Heart left ventricle (tissue), 16 donors: ENCODE measurements around the gene BAIAP2. TPM values are rescaled to one million over a fixed set of nuclear protein-coding genes. Genes with fewer than 3 reads are reported as not detected.
A peak's percentile ranks its signal among the peaks of the same experiment; 100 is the strongest.

ENCODE experiments used
- ATAC-seq, 4 donors: fragments of 200-7000 bp; cut with Tn5 transposase; one replicate each; pipeline ENCODE4 v1.9.1; 2020 to 2022; ENCODE audit warnings: moderate library complexity in 4 of 4, mild to moderate bottlenecking in 3 of 4, moderate number of reproducible peaks in 1 of 4
- DNase-seq, 5 donors: peaks; one replicate each; pipeline ENCODE4 v3.0.0-alpha.2; 2020
- H3K27ac ChIP-seq, 12 donors: fragments of 200-600 bp; sonication (generic) in 4 of 12; one replicate each; pipeline versions ENCODE4 v1.5.0 to v1.8.0; 2016 to 2022; ENCODE audit warnings: mild to moderate bottlenecking in 2 of 12
- H3K27me3 ChIP-seq, 9 donors: fragments of 200-600 bp; sonication (generic) in 2 of 9; one replicate each; pipeline versions ENCODE4 v1.5.1 to v1.8.0; 2016 to 2022; ENCODE audit warnings: mild to moderate bottlenecking in 3 of 9
- H3K36me3 ChIP-seq, 9 donors: fragments of 200-600 bp; sonication (generic) in 2 of 9; one replicate each; pipeline versions ENCODE4 v1.5.0 to v1.8.0; 2018 to 2022; ENCODE audit warnings: mild to moderate bottlenecking in 2 of 9
- H3K4me1 ChIP-seq, 12 donors: fragments of 200-600 bp; sonication (generic) in 4 of 12; one replicate each; pipeline versions ENCODE4 v1.5.0 to v1.8.0; 2016 to 2022; ENCODE audit warnings: mild to moderate bottlenecking in 3 of 12
- H3K4me3 ChIP-seq, 12 donors: fragments of 200-600 bp; sonication (generic) in 4 of 12; one replicate each; pipeline versions ENCODE4 v1.5.0 to v1.8.0; 2017 to 2022; ENCODE audit warnings: mild to moderate bottlenecking in 9 of 12, moderate library complexity in 4 of 12
- H3K9me3 ChIP-seq, 12 donors: fragments of 200-600 bp; sonication (generic) in 4 of 12; one replicate each; pipeline versions ENCODE4 v1.5.0 to v1.8.0; 2016 to 2022; ENCODE audit warnings: mild to moderate bottlenecking in 1 of 12
- CTCF ChIP-seq, 12 donors: fragments of 200-600 bp; sonication (generic) in 4 of 12; IDR thresholded peaks; one replicate each; pipeline versions ENCODE4 v1.5.0 to v1.8.0; 2018 to 2022; ENCODE audit warnings: antibody characterized with exemption in 12 of 12, mild to moderate bottlenecking in 5 of 12
- POLR2A ChIP-seq, 2 donors: fragments of 450-650 bp; IDR thresholded peaks; one replicate each; pipeline ENCODE4 v1.6.1; 2017; ENCODE audit warnings: antibody characterized with exemption in 2 of 2, mild to moderate bottlenecking in 2 of 2, moderate library complexity in 2 of 2
- WGBS, 4 donors: extraction: QIAGEN DNeasy Blood & Tissue Kit in 2 of 4; methylation state at CpG; one replicate each; pipeline versions ENCODE4 v1.1.5 to v1.1.7; 2013 to 2018; 5-methylcytosine and 5-hydroxymethylcytosine counted together
- intact Hi-C, 10 donors: fragments of 100-400 bp; cut with DNase I; formaldehyde crosslinking; loops; one replicate each; pipeline versions ENCODE4 v1.11.1 to v1.14.2; 2022
- polyA plus RNA-seq, 2 donors: library from polyadenylated mRNA; stranded (reverse); fragments of 200-250 nt; gene quantifications; one replicate each; pipeline ENCODE4 v1.2.3, GENCODE V29; 2013
- total RNA-seq, 9 donors: library from RNA; depleted of rRNA in 2 of 9; stranded (reverse); fragments of >200 nt in 2 of 9; fragmentation: NEBNext Ultra II Directional in 3 of 9; extraction: Animal tissue kit (Norgen Biotek cat#: 25700) in 3 of 9; gene quantifications; one replicate each; pipeline versions ENCODE4 v1.1.0 to v1.2.4, GENCODE V29; 2016 to 2023
- donor health status: ischemic (EF 13 %, LVEDD 7.1; RV severe dilation, severe dysfunction).
- donor health status: healthy with polysubstance abuse.
- donor health status: DM: no; HTN: yes; CAD: no.
- donor health status: DM: no; HTN: no; CAD: no.
- donor health status: ischemic (EF 25% LVEDD 6.9; RV normal size, moderate dysfunction).
- donor health status: ischemic (EF 25% LVEDD 5.7; RV mildly dilated, moderate dysfunction).
- donor health status: healthy.
- donor health status: DM: yes; HTN: yes; CAD: no.
- donor health status: ischemic (EF 35%, LVEDD 5.7; RV mildly dilated, moderate dysfunction).
- donor health status: nonischemic (EF 11% LVEDD 7.7; RV severe dilation, severe dysfunction).
- donor health status: DM: yes; HTN: yes; CAD: no.
- donor health status: PGD.
- donor health status: ischemic (EF 29% LVEDD 5.4; RV normal size, mild dysfunction).
- donor health status: nonischemic (EF 23%, LVEDD 6.1; RV moderate dilation, normal function).

BAIAP2 gene
- total and polyA plus RNA-seq, 11 donors: 8.9 to 30.2 (median 18.5) TPM

GRCh38 chr17:81021531-81022343 is 13.2 kb upstream of the BAIAP2 start:
- DNase-seq (peak in 1 of 5 donors; percentile 13), ATAC-seq (peak in 1 of 4 donors; percentile 2)
- TF ChIP-seq CTCF (IDR thresholded peaks at IDR 0.05) (no peak), POLR2A (IDR thresholded peaks at IDR 0.05) (no peak)
- Histone ChIP-seq H3K36me3 (no peaks in the 10 kb centered on the region), H3K9me3 (peaks cover 0 to 2% (median 0%) of the 10 kb centered on the region in 12 donors), H3K27ac (peak overlapping the region in 7 of 12 donors; percentile 29 to 82 (median 71)), H3K4me3 (no peak overlapping the region), H3K4me1 (peaks cover 0 to 41% (median 24%) of the 10 kb centered on the region in 12 donors), H3K27me3 (peaks cover 0 to 12% (median 0%) of the 10 kb centered on the region in 9 donors)
- WGBS, 4 donors: 82 to 89% (median 83%) methylated on average over 18 to 19 of the region's 19 CpGs
- intact Hi-C loops: loop anchor here in 4 of 10 donors (1.0 to 5.0 kb wide), 4 partner anchors 76 to 81 kb away; no protein-coding TSS in a partner anchor

- TF ChIP-seq CTCF (IDR thresholded peaks at IDR 0.05): no peak
- TF ChIP-seq POLR2A (IDR thresholded peaks at IDR 0.05): no peak
- ATAC-seq (no peak), DNase-seq (peak in 1 of 5 donors; percentile 10)
- intact Hi-C loops: loop anchor here in 4 of 10 donors (1.0 to 5.0 kb wide), 4 partner anchors 75 to 80 kb away; no protein-coding TSS in a partner anchor
- 63 to 81% (median 75%) methylated on average over 2 to 6 of the region's 6 CpGs for WGBS, 4 donors
- peaks cover 0 to 18% (median under 1%) of the 10 kb centered on the region in 9 donors for H3K27me3 ChIP-seq
- peaks cover 0 to 41% (median 24%) of the 10 kb centered on the region in 12 donors for H3K4me1 ChIP-seq
- H3K27ac ChIP-seq: no peak overlapping the region
- no peaks in the 10 kb centered on the region for H3K36me3 ChIP-seq
- H3K4me3 ChIP-seq: no peak overlapping the region
- no peaks in the 10 kb centered on the region for H3K9me3 ChIP-seq
Measured at GRCh38 chr17:81022344-81022676, 12.6 kb upstream of the BAIAP2 start.

- peak overlapping the region in 1 of 12 donors; percentile 44 for H3K27ac ChIP-seq
- ATAC-seq: no peak
- intact Hi-C loops: loop anchor here in 5 of 10 donors (1.0 to 5.0 kb wide), 4 partner anchors 72 to 76 kb away; no protein-coding TSS in a partner anchor
Measured at GRCh38 chr17:81025065-81025740, 9.7 kb upstream of the BAIAP2 start.

GRCh38 chr17:81025741-81026129 is 9.2 kb upstream of the BAIAP2 start:
- peak overlapping the region in 1 of 12 donors; percentile 44 for H3K27ac ChIP-seq
- TF ChIP-seq POLR2A (IDR thresholded peaks at IDR 0.05) (no peak), CTCF (IDR thresholded peaks at IDR 0.05) (no peak)
- WGBS, 4 donors: 87 to 91% (median 90%) methylated on average over 22 of the region's 22 CpGs
- ATAC-seq (no peak), DNase-seq (peak in 1 of 5 donors; percentile 15)
- H3K36me3 ChIP-seq: no peaks in the 10 kb centered on the region
- H3K27me3 ChIP-seq: peaks cover 0 to 33% (median 7%) of the 10 kb centered on the region in 9 donors
- H3K9me3 ChIP-seq: no peaks in the 10 kb centered on the region
- intact Hi-C loops: loop anchor here in 5 of 10 donors (1.0 to 5.0 kb wide), 4 partner anchors 71 to 75 kb away; no protein-coding TSS in a partner anchor
- no peak overlapping the region for H3K4me3 ChIP-seq
- peaks cover 0 to 27% (median 13%) of the 10 kb centered on the region in 12 donors for H3K4me1 ChIP-seq

More at GRCh38 chr17:81025065-81025740, 9.7 kb upstream of the BAIAP2 start:
- WGBS, 4 donors: 83 to 88% (median 88%) methylated on average over 16 of the region's 16 CpGs
- no peaks in the 10 kb centered on the region for H3K9me3 ChIP-seq
- H3K4me1 ChIP-seq: peaks cover 0 to 29% (median 14%) of the 10 kb centered on the region in 12 donors
- no peaks in the 10 kb centered on the region for H3K36me3 ChIP-seq
- peak in 1 of 5 donors; percentile 18 for DNase-seq
- peaks cover 0 to 33% (median 7%) of the 10 kb centered on the region in 9 donors for H3K27me3 ChIP-seq
- no peak overlapping the region for H3K4me3 ChIP-seq
- no peak for TF ChIP-seq POLR2A (IDR thresholded peaks at IDR 0.05)
